Neural progenitor cell (in vitro differentiated cells): Measurements from ENCODE around the gene CCNL1.

Experiments used
- EZH2 ChIP-seq: fragments of 200-600 bp; sonication (generic); IDR thresholded peaks from 2 replicates; pipeline ENCODE4 v1.6.1; 2017; ENCODE audit warnings: antibody characterized with exemption, mild to moderate bottlenecking, moderate library complexity
- TF ChIP-seq, protein P1 (sequence below): fragments of 200-600 bp; sonication (generic); IDR thresholded peaks from 2 replicates; pipeline ENCODE4 v1.5.1; 2017; ENCODE audit warnings: antibody characterized with exemption, mild to moderate bottlenecking

DNA sequence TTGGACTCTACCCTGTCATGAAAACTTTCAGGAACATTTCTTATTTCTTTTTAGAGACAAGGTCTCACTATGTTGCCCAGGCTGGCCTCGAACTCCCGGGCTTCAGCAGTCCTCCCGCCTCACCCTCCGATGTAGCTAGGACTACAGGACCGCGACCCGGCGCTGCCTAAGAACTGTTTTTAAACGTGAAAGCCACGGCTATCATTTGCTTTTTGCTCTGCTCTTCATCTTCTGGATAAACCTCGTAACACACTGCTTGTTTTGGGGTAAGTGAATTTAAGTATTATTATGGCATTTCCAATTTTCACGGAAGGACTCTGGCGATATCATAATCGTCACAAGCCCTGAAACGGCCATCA, 14.3 kb upstream of the CCNL1 start:
- TF ChIP-seq, protein P1, sequence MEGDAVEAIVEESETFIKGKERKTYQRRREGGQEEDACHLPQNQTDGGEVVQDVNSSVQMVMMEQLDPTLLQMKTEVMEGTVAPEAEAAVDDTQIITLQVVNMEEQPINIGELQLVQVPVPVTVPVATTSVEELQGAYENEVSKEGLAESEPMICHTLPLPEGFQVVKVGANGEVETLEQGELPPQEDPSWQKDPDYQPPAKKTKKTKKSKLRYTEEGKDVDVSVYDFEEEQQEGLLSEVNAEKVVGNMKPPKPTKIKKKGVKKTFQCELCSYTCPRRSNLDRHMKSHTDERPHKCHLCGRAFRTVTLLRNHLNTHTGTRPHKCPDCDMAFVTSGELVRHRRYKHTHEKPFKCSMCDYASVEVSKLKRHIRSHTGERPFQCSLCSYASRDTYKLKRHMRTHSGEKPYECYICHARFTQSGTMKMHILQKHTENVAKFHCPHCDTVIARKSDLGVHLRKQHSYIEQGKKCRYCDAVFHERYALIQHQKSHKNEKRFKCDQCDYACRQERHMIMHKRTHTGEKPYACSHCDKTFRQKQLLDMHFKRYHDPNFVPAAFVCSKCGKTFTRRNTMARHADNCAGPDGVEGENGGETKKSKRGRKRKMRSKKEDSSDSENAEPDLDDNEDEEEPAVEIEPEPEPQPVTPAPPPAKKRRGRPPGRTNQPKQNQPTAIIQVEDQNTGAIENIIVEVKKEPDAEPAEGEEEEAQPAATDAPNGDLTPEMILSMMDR: no peak
- peak; percentile 20 for TF ChIP-seq EZH2
